Measurements from ENCODE around the gene GOSR1.
A peak's percentile ranks its signal among the peaks of the same experiment; 100 is the strongest.

Gene GOSR1

DNA sequence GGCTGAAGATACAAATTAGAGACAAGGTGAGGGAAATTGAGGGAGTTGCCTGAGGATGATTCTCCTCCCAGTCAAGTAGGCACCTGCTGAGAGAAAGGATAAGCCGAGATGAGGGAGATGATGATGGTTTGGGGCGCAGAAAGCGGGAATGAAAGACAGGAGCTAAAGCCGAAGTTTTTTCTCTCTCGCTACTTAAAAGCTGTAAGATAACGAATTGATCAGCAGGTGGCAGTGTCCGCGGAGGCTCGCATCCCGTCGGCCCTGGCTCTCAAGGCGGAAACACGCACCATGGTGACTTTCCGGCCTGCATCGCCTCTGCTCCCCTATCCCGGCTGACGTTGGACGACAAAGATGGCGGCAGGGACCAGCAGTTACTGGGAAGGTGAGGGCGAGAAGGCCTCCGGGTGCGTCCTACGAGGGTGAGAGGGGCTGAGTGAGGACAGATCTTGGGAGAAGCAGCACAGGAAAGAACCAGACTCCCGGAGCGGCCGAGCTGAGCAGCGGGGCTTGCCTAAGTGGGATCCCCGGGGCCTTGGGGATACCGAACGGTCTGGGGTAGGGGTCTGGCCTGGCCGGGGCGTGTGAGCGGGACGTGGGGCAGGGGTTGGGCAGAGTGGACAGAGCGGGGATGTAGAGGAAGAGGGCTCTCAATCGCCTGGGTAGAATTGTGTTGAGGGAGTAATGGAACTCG, at the start of gene GOSR1 (continued):
- TF ChIP-seq, protein P1, sequence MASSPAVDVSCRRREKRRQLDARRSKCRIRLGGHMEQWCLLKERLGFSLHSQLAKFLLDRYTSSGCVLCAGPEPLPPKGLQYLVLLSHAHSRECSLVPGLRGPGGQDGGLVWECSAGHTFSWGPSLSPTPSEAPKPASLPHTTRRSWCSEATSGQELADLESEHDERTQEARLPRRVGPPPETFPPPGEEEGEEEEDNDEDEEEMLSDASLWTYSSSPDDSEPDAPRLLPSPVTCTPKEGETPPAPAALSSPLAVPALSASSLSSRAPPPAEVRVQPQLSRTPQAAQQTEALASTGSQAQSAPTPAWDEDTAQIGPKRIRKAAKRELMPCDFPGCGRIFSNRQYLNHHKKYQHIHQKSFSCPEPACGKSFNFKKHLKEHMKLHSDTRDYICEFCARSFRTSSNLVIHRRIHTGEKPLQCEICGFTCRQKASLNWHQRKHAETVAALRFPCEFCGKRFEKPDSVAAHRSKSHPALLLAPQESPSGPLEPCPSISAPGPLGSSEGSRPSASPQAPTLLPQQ (tag by site-specific recombination; IDR thresholded peaks at IDR 0.05), result peak; percentile 68; the same call in 1 of the 2 replicates
- TF ChIP-seq ZNF777 (tag by site-specific recombination; IDR thresholded peaks at IDR 0.05; ENCODE audit: borderline replicate concordance) (peak; percentile 48; the same call in 1 of the 2 replicates), ZNF654 (tag by site-specific recombination; IDR thresholded peaks at IDR 0.05; ENCODE audit: low read depth) (peak; percentile 61), ZNF146 (tag by site-specific recombination; IDR thresholded peaks at IDR 0.05) (0 out of 2 replicates have a peak, but pooled peaks have one; percentile 24), GLI4 (tag by site-specific recombination; IDR thresholded peaks at IDR 0.05) (0 out of 2 replicates have a peak, but pooled peaks have one; percentile 58), ZNF548 (tag by site-specific recombination; IDR thresholded peaks at IDR 0.05) (no peak; the same call in 1 of the 2 replicates), ZNF423 (tag by site-specific recombination; IDR thresholded peaks at IDR 0.05) (no peak), ZNF292 (tag by site-specific recombination; IDR thresholded peaks at IDR 0.05; ENCODE audit: borderline replicate concordance, low read depth) (no peak), PATZ1 (tag by site-specific recombination; IDR thresholded peaks at IDR 0.05) (peak; percentile 36; the same call in 1 of the 2 replicates), OSR2 (tag by site-specific recombination; IDR thresholded peaks at IDR 0.05) (no peak), ZNF837 (tag by site-specific recombination; IDR thresholded peaks at IDR 0.05) (no peak), ZBTB7A (tag by site-specific recombination; IDR thresholded peaks at IDR 0.05; ENCODE audit: low read depth) (peak; percentile 84), ZBTB20 (tag by site-specific recombination; IDR thresholded peaks at IDR 0.05) (peak; percentile 58; the same call in 1 of the 2 replicates), ZNF366 (tag by site-specific recombination; conservative IDR thresholded peaks at IDR 0.05) (peak; percentile 96), ZNF610 (tag by site-specific recombination; IDR thresholded peaks at IDR 0.05; ENCODE audit: borderline replicate concordance) (peak; percentile 72; the same call in 1 of the 2 replicates), ZNF555 (tag by site-specific recombination; conservative IDR thresholded peaks at IDR 0.05) (no peak), ZNF19 (tag by site-specific recombination; IDR thresholded peaks at IDR 0.05; ENCODE audit: low read depth) (no peak), ZFP41 (tag by site-specific recombination; IDR thresholded peaks at IDR 0.05; ENCODE audit: borderline replicate concordance) (no peak), ZNF391 (tag by site-specific recombination; IDR thresholded peaks at IDR 0.05; ENCODE audit: borderline replicate concordance, low read depth) (peak; percentile 58), MYNN (tag by site-specific recombination; IDR thresholded peaks at IDR 0.05; ENCODE audit: borderline replicate concordance) (no peak), ZSCAN23 (tag by site-specific recombination; IDR thresholded peaks at IDR 0.05) (peak; percentile 36; the same call in 1 of the 2 replicates), ZNF747 (tag by site-specific recombination; IDR thresholded peaks at IDR 0.05) (no peak), OVOL3 (tag by site-specific recombination; IDR thresholded peaks at IDR 0.05) (0 out of 2 replicates have a peak, but pooled peaks have one; percentile 39), ZNF571 (tag by site-specific recombination; IDR thresholded peaks at IDR 0.05) (no peak), KLF7 (tag by site-specific recombination; IDR thresholded peaks at IDR 0.05; ENCODE audit: borderline replicate concordance) (peak; percentile 43; the same call in 1 of the 2 replicates)
- TF ChIP-seq, protein P2, sequence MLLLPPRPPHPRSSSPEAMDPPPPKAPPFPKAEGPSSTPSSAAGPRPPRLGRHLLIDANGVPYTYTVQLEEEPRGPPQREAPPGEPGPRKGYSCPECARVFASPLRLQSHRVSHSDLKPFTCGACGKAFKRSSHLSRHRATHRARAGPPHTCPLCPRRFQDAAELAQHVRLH (tag by site-specific recombination; IDR thresholded peaks at IDR 0.05), result no peak; the same call in 1 of the 2 replicates
- TF ChIP-seq, protein P3, sequence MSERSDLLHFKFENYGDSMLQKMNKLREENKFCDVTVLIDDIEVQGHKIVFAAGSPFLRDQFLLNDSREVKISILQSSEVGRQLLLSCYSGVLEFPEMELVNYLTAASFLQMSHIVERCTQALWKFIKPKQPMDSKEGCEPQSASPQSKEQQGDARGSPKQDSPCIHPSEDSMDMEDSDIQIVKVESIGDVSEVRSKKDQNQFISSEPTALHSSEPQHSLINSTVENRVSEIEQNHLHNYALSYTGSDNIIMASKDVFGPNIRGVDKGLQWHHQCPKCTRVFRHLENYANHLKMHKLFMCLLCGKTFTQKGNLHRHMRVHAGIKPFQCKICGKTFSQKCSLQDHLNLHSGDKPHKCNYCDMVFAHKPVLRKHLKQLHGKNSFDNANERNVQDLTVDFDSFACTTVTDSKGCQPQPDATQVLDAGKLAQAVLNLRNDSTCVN (tag by site-specific recombination; optimal IDR thresholded peaks at IDR 0.05), result peak; percentile 42
- TF ChIP-seq, protein P4, sequence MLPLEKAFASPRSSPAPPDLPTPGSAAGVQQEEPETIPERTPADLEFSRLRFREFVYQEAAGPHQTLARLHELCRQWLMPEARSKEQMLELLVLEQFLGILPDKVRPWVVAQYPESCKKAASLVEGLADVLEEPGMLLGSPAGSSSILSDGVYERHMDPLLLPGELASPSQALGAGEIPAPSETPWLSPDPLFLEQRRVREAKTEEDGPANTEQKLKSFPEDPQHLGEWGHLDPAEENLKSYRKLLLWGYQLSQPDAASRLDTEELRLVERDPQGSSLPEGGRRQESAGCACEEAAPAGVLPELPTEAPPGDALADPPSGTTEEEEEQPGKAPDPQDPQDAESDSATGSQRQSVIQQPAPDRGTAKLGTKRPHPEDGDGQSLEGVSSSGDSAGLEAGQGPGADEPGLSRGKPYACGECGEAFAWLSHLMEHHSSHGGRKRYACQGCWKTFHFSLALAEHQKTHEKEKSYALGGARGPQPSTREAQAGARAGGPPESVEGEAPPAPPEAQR (tag by site-specific recombination; IDR thresholded peaks at IDR 0.05), result no peak
- TF ChIP-seq, protein P5, sequence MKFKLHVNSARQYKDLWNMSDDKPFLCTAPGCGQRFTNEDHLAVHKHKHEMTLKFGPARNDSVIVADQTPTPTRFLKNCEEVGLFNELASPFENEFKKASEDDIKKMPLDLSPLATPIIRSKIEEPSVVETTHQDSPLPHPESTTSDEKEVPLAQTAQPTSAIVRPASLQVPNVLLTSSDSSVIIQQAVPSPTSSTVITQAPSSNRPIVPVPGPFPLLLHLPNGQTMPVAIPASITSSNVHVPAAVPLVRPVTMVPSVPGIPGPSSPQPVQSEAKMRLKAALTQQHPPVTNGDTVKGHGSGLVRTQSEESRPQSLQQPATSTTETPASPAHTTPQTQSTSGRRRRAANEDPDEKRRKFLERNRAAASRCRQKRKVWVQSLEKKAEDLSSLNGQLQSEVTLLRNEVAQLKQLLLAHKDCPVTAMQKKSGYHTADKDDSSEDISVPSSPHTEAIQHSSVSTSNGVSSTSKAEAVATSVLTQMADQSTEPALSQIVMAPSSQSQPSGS (tag by site-specific recombination; IDR thresholded peaks at IDR 0.05; ENCODE audit: low read depth), result peak; percentile 19; the same call in 1 of the 2 replicates

Data from HEK293 (cell line).